GM12878 (cell line): ENCODE data around the gene EPAS1.

Experiments used
- EP300 ChIP-seq, 2 experiments: fragments of 150-350 bp in 1 of 2; IDR thresholded peaks; 2 replicates each; pipeline ENCODE4 v1.6.1; 2011 to 2012; ENCODE audit warnings: low read depth in 2 of 2, low read length in 2 of 2, borderline replicate concordance in 1 of 2, improper control_type of control experiment in 1 of 2, inconsistent platforms in 1 of 2; ENCODE audit not compliant: control insufficient read depth in 1 of 2
- EZH2 ChIP-seq: IDR thresholded peaks from 2 replicates; pipeline ENCODE4 v1.6.1; 2012; ENCODE audit warnings: low read depth, mild to moderate bottlenecking, control low read depth, inconsistent platforms, low read length, borderline replicate concordance; ENCODE audit not compliant: control insufficient read depth
- FOXM1 ChIP-seq: IDR thresholded peaks from 2 replicates; pipeline ENCODE4 v1.6.1; 2012; ENCODE audit warnings: low read depth, mild to moderate bottlenecking, inconsistent platforms, low read length, moderate library complexity
- POLR2AphosphoS5 ChIP-seq: IDR thresholded peaks from 2 replicates; pipeline ENCODE4 v1.6.1; 2011; ENCODE audit warnings: mild to moderate bottlenecking, low read length, inconsistent platforms
- RELA ChIP-seq: fragments of 450-650 bp; IDR thresholded peaks from 2 replicates; pipeline ENCODE4 v1.8.0; 2014; ENCODE audit warnings: borderline replicate concordance; ENCODE audit not compliant: partially characterized antibody
- SPI1 ChIP-seq: IDR thresholded peaks from 2 replicates; pipeline ENCODE4 v1.6.1; 2011; ENCODE audit warnings: low read depth, mild to moderate bottlenecking, low read length, moderate library complexity, borderline replicate concordance; ENCODE audit not compliant: insufficient read depth
- TAF1 ChIP-seq: IDR thresholded peaks from 2 replicates; pipeline ENCODE4 v1.6.1; 2011; ENCODE audit warnings: mild to moderate bottlenecking, low read depth, low read length, borderline replicate concordance
- TF ChIP-seq, protein P1 (sequence below): fragments of 450-650 bp; formaldehyde crosslinking; IDR thresholded peaks from 2 replicates; pipeline ENCODE4 v1.5.0; 2022; ENCODE audit warnings: mild to moderate bottlenecking, missing genetic modification characterization

DNA sequence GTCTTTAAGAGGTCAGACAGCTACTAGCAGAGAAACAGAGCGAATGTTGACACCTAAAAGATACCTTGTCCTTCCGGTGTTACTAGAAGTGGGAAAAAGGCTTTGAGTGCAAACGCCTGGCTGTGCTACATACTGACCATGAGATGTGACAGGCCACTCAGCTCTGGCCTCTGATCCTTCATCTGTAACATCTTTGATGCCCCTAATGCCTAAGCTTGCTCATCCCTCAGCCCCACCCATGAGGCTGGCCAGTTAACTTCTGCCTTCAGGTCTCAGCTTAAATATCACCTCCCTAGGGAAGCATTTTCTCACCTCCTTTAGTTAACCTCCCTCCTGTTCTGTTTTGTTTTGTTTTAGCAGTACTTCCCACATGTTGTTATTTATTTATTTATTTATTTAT lies 15.9 kb downstream of the EPAS1 start:
- TF ChIP-seq FOXM1, result no peak
- no peak for TF ChIP-seq TAF1
- TF ChIP-seq, protein P1, sequence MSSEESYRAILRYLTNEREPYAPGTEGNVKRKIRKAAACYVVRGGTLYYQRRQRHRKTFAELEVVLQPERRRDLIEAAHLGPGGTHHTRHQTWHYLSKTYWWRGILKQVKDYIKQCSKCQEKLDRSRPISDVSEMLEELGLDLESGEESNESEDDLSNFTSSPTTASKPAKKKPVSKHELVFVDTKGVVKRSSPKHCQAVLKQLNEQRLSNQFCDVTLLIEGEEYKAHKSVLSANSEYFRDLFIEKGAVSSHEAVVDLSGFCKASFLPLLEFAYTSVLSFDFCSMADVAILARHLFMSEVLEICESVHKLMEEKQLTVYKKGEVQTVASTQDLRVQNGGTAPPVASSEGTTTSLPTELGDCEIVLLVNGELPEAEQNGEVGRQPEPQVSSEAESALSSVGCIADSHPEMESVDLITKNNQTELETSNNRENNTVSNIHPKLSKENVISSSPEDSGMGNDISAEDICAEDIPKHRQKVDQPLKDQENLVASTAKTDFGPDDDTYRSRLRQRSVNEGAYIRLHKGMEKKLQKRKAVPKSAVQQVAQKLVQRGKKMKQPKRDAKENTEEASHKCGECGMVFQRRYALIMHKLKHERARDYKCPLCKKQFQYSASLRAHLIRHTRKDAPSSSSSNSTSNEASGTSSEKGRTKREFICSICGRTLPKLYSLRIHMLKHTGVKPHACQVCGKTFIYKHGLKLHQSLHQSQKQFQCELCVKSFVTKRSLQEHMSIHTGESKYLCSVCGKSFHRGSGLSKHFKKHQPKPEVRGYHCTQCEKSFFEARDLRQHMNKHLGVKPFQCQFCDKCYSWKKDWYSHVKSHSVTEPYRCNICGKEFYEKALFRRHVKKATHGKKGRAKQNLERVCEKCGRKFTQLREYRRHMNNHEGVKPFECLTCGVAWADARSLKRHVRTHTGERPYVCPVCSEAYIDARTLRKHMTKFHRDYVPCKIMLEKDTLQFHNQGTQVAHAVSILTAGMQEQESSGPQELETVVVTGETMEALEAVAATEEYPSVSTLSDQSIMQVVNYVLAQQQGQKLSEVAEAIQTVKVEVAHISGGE (CRISPR knock-in tag), result no peak
- TF ChIP-seq EP300 (IDR thresholded peaks at IDR 0.05; ENCODE audit: borderline replicate concordance in 1 of 2, control insufficient read depth in 1 of 2, low read depth in 2 of 2, low read length in 2 of 2), result no peak
- no peak for TF ChIP-seq POLR2AphosphoS5
- no peak for TF ChIP-seq SPI1
- no peak for TF ChIP-seq RELA
- no peak for TF ChIP-seq EZH2
